Measurements from ENCODE around the gene E2F6.

GRCh38 chr2:11481426-11481788 is 15.4 kb upstream of the E2F6 start:
- TF ChIP-seq EZH2 (IDR thresholded peaks at IDR 0.05) = no peak
- TF ChIP-seq POLR2AphosphoS5 (IDR thresholded peaks at IDR 0.05; ENCODE audit: borderline replicate concordance, low read depth, low read length) = no peak
- TF ChIP-seq FOXP2 (optimal IDR thresholded peaks at IDR 0.05; ENCODE audit: control extremely low read depth, extremely low read length, insufficient read depth) = no peak
